ENCODE data around the gene CRB1. TPM values are rescaled to one million over a fixed set of nuclear protein-coding genes. Genes with fewer than 3 reads are reported as not detected.

Gene CRB1
- total and polyA plus RNA-seq, 9 of the 15 experiments (the other 6 are each of a cell fraction or from before 2014, with no cell fraction given), result 0.04 to 0.10 TPM; not detected in 7

DNA sequence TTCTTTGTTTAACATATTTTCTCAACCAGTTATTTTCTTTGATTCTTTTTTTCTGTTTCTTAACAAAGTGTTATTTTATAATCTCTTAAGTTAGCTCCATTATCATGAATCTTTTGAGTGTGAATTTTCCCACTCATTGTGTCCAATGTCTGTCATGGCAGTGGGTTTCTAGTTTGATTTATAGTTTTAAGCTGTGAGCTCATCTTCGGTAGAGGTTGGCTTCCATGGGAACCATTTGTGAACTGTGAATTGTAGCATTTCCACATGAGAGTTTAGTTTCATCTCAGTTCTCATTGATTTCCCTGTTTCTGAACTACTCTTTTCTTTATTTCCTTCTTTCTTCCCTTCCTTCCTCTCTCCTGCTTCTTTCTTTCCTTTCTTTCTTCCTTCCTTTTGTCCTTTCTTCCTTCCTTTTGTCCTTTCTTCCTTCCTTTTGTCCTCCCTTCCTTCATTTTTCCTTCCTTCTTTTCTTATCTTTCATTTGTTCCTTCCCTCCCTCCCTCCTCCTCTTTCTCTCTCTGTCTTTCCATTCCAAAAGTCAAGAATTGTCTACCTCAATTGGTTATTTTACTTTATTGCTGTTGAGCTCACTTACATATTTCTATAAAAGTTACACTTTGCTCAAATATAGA lies 3.0 kb upstream of the CRB1 start:
- ATAC-seq (no peak), FAIRE-seq (no peak), DNase-seq (ENCODE audit: extremely low read depth in 1 of 4, low spot score in 3 of 4) (no peak)
- H3K79me2 ChIP-seq (ENCODE audit: control insufficient read depth, insufficient read depth, low read length), result no peaks in the 10 kb centered on the region
- H3K4me1 ChIP-seq (replicated peaks in 1 of 2; ENCODE audit: control insufficient read depth in 2 of 2, insufficient read depth in 2 of 2, low read length in 2 of 2), result no peaks in the 10 kb centered on the region
- no peaks in the 10 kb centered on the region for H3K36me3 ChIP-seq (ENCODE audit: control insufficient read depth, insufficient read depth, low read length)
- no peaks in the 10 kb centered on the region for H3K9me3 ChIP-seq (replicated peaks; ENCODE audit: control insufficient read depth, insufficient read depth, low read depth, low read length)
- BruUV-seq (replicated peaks), result no TSS peak
- ChIA-PET CTCF (ENCODE audit: low intra/inter-chr PET ratio) (no interaction called here), POLR2A (no interaction called here)
- TF ChIP-seq MEIS2 (IDR thresholded peaks at IDR 0.05; ENCODE audit: partially characterized antibody) (peak; percentile 41), ZZZ3 (IDR thresholded peaks at IDR 0.05) (no peak)
- TF ChIP-seq, protein P1, sequence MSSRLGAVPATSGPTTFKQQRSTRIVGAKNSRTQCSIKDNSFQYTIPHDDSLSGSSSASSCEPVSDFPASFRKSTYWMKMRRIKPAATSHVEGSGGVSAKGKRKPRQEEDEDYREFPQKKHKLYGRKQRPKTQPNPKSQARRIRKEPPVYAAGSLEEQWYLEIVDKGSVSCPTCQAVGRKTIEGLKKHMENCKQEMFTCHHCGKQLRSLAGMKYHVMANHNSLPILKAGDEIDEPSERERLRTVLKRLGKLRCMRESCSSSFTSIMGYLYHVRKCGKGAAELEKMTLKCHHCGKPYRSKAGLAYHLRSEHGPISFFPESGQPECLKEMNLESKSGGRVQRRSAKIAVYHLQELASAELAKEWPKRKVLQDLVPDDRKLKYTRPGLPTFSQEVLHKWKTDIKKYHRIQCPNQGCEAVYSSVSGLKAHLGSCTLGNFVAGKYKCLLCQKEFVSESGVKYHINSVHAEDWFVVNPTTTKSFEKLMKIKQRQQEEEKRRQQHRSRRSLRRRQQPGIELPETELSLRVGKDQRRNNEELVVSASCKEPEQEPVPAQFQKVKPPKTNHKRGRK (tag; IDR thresholded peaks at IDR 0.05), result peak; percentile 69
- TF ChIP-seq, protein P2, sequence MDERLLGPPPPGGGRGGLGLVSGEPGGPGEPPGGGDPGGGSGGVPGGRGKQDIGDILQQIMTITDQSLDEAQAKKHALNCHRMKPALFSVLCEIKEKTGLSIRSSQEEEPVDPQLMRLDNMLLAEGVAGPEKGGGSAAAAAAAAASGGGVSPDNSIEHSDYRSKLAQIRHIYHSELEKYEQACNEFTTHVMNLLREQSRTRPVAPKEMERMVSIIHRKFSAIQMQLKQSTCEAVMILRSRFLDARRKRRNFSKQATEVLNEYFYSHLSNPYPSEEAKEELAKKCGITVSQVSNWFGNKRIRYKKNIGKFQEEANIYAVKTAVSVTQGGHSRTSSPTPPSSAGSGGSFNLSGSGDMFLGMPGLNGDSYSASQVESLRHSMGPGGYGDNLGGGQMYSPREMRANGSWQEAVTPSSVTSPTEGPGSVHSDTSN (CRISPR knock-in tag; IDR thresholded peaks at IDR 0.05; ENCODE audit: low read depth), result no peak
- TF ChIP-seq, protein P2 (tag; conservative IDR thresholded peaks at IDR 0.05; ENCODE audit: low read depth), result peak; percentile 48; the same call in 1 of the 2 replicates
- TF ChIP-seq, protein P3, sequence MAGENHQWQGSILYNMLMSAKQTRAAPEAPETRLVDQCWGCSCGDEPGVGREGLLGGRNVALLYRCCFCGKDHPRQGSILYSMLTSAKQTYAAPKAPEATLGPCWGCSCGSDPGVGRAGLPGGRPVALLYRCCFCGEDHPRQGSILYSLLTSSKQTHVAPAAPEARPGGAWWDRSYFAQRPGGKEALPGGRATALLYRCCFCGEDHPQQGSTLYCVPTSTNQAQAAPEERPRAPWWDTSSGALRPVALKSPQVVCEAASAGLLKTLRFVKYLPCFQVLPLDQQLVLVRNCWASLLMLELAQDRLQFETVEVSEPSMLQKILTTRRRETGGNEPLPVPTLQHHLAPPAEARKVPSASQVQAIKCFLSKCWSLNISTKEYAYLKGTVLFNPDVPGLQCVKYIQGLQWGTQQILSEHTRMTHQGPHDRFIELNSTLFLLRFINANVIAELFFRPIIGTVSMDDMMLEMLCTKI (IDR thresholded peaks at IDR 0.05; ENCODE audit: partially characterized antibody), result no peak
- TF ChIP-seq, protein P4, sequence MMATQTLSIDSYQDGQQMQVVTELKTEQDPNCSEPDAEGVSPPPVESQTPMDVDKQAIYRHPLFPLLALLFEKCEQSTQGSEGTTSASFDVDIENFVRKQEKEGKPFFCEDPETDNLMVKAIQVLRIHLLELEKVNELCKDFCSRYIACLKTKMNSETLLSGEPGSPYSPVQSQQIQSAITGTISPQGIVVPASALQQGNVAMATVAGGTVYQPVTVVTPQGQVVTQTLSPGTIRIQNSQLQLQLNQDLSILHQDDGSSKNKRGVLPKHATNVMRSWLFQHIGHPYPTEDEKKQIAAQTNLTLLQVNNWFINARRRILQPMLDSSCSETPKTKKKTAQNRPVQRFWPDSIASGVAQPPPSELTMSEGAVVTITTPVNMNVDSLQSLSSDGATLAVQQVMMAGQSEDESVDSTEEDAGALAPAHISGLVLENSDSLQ (IDR thresholded peaks at IDR 0.05), result peak; percentile 32; the same call in 1 of the 2 replicates
- no peaks in the 10 kb centered on the region for H4K20me1 ChIP-seq (replicated peaks; ENCODE audit: control insufficient read depth, insufficient read depth, low read length)
- H3K4me3 ChIP-seq, result no peak overlapping the region
- intact Hi-C loops (cut with micrococcal nuclease) (no loop called here), in situ Hi-C loops (cut with MboI) (no loop called here)
- H2AFZ ChIP-seq (ENCODE audit: low read depth, low read length), result no peak overlapping the region
- H3K9me1 ChIP-seq (ENCODE audit: control insufficient read depth, insufficient read depth, low read length), result no peaks in the 10 kb centered on the region
- 0% methylated on average over 1 of the region's 1 CpG for WGBS (ENCODE audit: insufficient coverage, low coverage, missing lambda C conversion rate)
- H3K27ac ChIP-seq (ENCODE audit: extremely low read depth, low read depth, low read length), result no peak overlapping the region
- H3K27me3 ChIP-seq (ENCODE audit: control insufficient read depth in 2 of 2, insufficient read depth in 2 of 2, low read length in 2 of 2), result 0 out of 5 replicates have a peak, but pooled peaks cover 0 to 2% of the 10 kb centered on the region in 2 experiments
- H3K4me2 ChIP-seq (ENCODE audit: insufficient read depth, low read length), result no peak overlapping the region
- no peak overlapping the region for H3K9ac ChIP-seq (ENCODE audit: insufficient read depth in 1 of 2, low read depth in 2 of 2, low read length in 2 of 2)
